ENCODE data around the gene LIPA. TPM values are rescaled to one million over a fixed set of nuclear protein-coding genes. Genes with fewer than 3 reads are reported as not detected.
"Not testable (repeated sequence)": the region's sequence is repeated elsewhere in the genome, so short reads cannot be mapped to it uniquely, and the experiment has no call there.

Gene LIPA
- total and polyA plus RNA-seq, 8 donors, result 4.7 to 52.6 (median 17.6) TPM

- no peak for ATAC-seq
- peaks cover 0 to 3% (median 0%) of the 10 kb centered on the region in 3 donors for H3K4me1 ChIP-seq
- no peak for FAIRE-seq
- intact Hi-C loops (cut with DNase I), result loop anchor here in 2 of 3 donors (5.0 to 10.0 kb wide), 2 partner anchors 306 to 308 kb away; no protein-coding TSS in a partner anchor
- H3K27ac ChIP-seq, result no peak overlapping the region
- TF ChIP-seq, protein P1, sequence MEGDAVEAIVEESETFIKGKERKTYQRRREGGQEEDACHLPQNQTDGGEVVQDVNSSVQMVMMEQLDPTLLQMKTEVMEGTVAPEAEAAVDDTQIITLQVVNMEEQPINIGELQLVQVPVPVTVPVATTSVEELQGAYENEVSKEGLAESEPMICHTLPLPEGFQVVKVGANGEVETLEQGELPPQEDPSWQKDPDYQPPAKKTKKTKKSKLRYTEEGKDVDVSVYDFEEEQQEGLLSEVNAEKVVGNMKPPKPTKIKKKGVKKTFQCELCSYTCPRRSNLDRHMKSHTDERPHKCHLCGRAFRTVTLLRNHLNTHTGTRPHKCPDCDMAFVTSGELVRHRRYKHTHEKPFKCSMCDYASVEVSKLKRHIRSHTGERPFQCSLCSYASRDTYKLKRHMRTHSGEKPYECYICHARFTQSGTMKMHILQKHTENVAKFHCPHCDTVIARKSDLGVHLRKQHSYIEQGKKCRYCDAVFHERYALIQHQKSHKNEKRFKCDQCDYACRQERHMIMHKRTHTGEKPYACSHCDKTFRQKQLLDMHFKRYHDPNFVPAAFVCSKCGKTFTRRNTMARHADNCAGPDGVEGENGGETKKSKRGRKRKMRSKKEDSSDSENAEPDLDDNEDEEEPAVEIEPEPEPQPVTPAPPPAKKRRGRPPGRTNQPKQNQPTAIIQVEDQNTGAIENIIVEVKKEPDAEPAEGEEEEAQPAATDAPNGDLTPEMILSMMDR (IDR thresholded peaks at IDR 0.05), result no peak
- H3K27me3 ChIP-seq, result no peaks in the 10 kb centered on the region
- no peak for DNase-seq
- H3K4me3 ChIP-seq, result no peak overlapping the region
- no peaks in the 10 kb centered on the region for H3K36me3 ChIP-seq
- H3K9me3 ChIP-seq, result no peaks in the 10 kb centered on the region
- WGBS, 2 donors, result 66 to 67% methylated on average over 3 of the region's 3 CpGs
These were observed 4.8 kb upstream of the LIPA start for GRCh38 chr10:89256340-89256739.

DNA sequence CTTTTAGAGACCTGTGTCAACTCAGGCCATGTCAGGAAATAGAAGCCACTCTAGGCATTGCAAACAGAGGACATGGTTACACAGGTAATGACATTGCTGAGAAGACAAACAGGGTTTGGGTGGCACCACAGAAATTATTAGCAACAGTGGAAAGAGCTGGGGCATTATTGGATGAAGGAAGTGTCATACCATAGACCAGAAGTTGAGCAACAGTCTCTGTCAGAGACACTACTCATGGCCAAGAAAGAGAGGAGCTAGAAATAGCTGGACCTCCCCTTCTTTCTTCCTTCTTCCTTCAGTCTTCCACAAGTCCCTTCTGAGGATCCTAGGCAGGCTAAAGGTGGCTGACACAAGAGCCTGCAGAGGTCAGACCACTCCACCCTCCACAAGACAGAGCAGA is 4.2 kb upstream of the LIPA start:
- Histone ChIP-seq H3K27me3 (no peaks in the 10 kb centered on the region), H3K4me1 (peaks cover 0 to 4% (median 0%) of the 10 kb centered on the region in 3 donors), H3K36me3 (no peaks in the 10 kb centered on the region), H3K4me3 (no peak overlapping the region), H3K27ac (no peak overlapping the region), H3K9me3 (no peaks in the 10 kb centered on the region)
- ATAC-seq, result no peak
- no peak for DNase-seq
- no peak for FAIRE-seq
- intact Hi-C loops (cut with DNase I), result loop anchor here in 2 of 3 donors (5.0 to 10.0 kb wide), 2 partner anchors 307 to 309 kb away; no protein-coding TSS in a partner anchor
- TF ChIP-seq, protein P1 (IDR thresholded peaks at IDR 0.05), result no peak

DNA sequence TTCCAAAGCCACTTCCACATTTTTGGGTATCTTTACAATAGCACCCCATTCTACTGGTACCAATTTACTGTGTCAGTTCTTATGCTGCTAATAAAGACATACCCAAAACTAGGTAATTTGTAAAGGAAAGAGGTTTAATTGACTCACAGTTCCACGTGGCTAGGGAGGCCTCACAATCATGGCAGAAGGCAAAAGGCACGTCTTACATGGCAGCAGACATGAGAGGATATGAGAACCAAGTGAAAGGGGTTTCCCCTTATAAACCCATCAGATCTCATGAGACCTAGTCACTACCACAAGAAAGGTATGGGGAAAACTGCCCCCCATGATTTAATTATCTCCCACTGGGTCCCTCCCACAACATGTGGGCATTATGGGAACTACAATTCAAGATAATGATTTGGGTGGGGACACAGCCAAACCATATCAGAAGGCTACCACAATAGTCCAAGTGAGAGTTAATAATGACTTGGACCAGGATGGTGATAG is 3.6 kb upstream of the LIPA start:
- H3K4me1 ChIP-seq, H3K36me3 ChIP-seq, FAIRE-seq, H3K27me3 ChIP-seq, DNase-seq, H3K4me3 ChIP-seq, H3K27ac ChIP-seq, H3K9me3 ChIP-seq, ATAC-seq: not testable (repeated sequence)
- intact Hi-C loops (cut with DNase I), result loop anchor here in 2 of 3 donors (5.0 to 10.0 kb wide), 2 partner anchors 307 to 310 kb away; no protein-coding TSS in a partner anchor
- WGBS, 2 donors, result 62 to 72% methylated on average over 2 of the region's 2 CpGs

DNA sequence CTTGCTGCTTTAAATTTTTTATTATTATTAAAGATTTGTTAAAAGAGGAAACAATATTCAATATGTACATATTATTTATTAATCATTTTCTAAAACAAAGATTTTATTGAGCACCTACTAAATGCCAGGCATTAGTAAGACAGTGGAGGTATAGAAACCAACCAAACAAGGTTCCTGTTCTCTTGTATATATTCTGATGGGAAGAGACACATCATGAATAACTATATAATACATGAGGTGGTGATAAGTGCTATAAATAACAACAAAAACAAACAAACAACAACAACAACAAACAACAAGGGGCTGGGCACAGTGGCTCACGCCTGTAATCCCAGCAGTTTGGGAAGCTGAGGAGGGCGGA is 630 bp upstream of the LIPA start:
- intact Hi-C loops (cut with DNase I), result loop anchor here in 1 of 3 donors (10.0 kb wide), 1 partner anchor 313 kb away; no protein-coding TSS in a partner anchor
- Histone ChIP-seq H3K36me3 (no peaks in the 10 kb centered on the region), H3K27me3 (no peaks in the 10 kb centered on the region), H3K9me3 (no peaks in the 10 kb centered on the region), H3K27ac (peak overlapping the region in 1 of 4 donors; percentile 21), H3K4me1 (peaks cover 0 to 7% (median 0%) of the 10 kb centered on the region in 3 donors), H3K4me3 (peak overlapping the region in 3 of 4 donors; percentile 84 to 88 (median 88))
- TF ChIP-seq, protein P1 (IDR thresholded peaks at IDR 0.05), result no peak
- no peak for ATAC-seq
- no peak for DNase-seq
- 77 to 84% methylated on average over 2 of the region's 2 CpGs for WGBS, 2 donors
- FAIRE-seq, result no peak

GRCh38 chr10:89250865-89251408 is 638 bp downstream of the LIPA start:
- 8 to 14% methylated on average over 13 of the region's 13 CpGs for WGBS, 2 donors
- Histone ChIP-seq H3K36me3 (no peaks in the 10 kb centered on the region), H3K9me3 (no peaks in the 10 kb centered on the region), H3K27ac (peak overlapping the region in 2 of 4 donors; percentile 77 to 81), H3K27me3 (no peaks in the 10 kb centered on the region), H3K4me3 (peak overlapping the region; percentile 84 to 94 (median 88)), H3K4me1 (peaks cover 0 to 7% (median 0%) of the 10 kb centered on the region in 3 donors)
- no peak for ATAC-seq
- FAIRE-seq, result no peak
- intact Hi-C loops (cut with DNase I), result loop anchor here in 1 of 3 donors (10.0 kb wide), 1 partner anchor 314 kb away; no protein-coding TSS in a partner anchor
- no peak for DNase-seq
- TF ChIP-seq, protein P1 (IDR thresholded peaks at IDR 0.05), result no peak
